ENCODE results near the gene LUZP2.

GRCh38 chr11:25094085-25094802 lies 597.4 kb downstream of the LUZP2 start:
- no peak for TF ChIP-seq CTCF (conservative IDR thresholded peaks at IDR 0.05; ENCODE audit: low read length)
- TF ChIP-seq EZH2phosphoT487 (IDR thresholded peaks at IDR 0.05; ENCODE audit: borderline replicate concordance, low read depth, low read length) = no peak
